ENCODE results near the gene BLZF1. TPM values are rescaled to one million over a fixed set of nuclear protein-coding genes. Genes with fewer than 3 reads are reported as not detected.

BLZF1 gene
- total RNA-seq, 1 donor from 2014 or later = 22.6 TPM

DNA sequence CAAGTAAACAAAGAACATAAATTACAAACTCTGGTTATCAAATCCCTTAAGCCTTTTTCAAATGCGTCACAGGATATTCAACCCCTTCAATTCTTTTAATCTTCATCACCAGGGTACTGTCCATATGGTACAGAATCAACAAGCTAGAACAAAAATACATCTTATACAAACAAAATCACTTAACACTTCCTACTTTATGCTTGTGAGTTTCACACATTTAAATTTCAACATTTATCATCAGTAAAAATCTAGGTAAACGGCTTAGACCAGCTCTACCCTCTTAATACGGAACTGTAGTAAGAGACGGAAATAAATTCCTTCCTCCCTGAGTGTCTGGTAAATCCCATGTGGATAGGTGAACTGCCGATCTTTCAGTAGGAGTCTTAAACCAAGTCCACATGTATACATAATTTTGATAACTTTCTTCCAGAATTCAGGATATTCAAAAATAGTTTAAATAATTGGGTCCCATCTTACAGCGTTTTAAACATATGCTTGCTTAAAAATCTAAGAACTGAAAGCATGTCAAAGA, 58.2 kb downstream of the BLZF1 start:
- no peak for DNase-seq (ENCODE audit: missing footprints)
- no peak for ATAC-seq
- intact Hi-C loops (cut with DNase I) = no loop called here

DNA sequence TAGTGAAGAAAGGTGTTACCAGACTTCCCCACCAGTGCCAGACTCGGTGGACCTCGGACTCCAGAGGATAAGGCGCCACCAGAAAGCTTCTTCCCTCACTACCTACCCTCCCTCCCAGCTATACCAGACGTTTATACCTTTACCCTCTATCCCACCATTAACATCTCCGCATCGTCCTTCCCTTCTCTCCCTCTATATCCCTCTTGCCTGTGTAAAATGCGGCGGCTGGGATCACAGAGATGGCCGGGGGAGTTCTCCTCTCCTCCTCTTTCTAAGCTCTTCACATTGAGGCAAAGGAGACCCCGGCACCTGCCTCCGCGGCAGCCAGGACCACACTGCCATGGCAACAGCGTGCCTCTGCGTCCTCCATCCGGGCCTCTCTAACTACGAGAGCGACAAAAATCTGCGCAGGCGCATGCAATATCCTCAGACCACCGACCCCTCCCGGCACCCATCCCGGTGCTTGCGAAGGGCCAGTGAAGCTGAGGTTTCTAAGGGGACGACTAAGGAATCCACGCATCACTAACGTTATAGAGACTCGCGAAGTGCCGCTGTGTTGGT, 59.2 kb downstream of the BLZF1 start, which contains the start of gene CCDC181:
TSS of gene CCDC181 (minus strand) at position 394 of the 561 bp plus-strand sequence. CDS start 2,547 bp downstream, outside the sequence.
- DNase-seq (ENCODE audit: missing footprints) (peak; percentile 76), ATAC-seq (peak; percentile 80)
- intact Hi-C loops (cut with DNase I) = no loop called here

Other genes starting within 250 kb of the BLZF1 start
- gene NME7, start 398 bp upstream of the BLZF1 start, total RNA-seq = 10.1 TPM
- 0.65 TPM for gene CCDC181, start 59.3 kb downstream of the BLZF1 start, total RNA-seq
- gene SLC19A2, start 117.7 kb downstream of the BLZF1 start, total RNA-seq = 16.5 TPM
- gene F5, start 218.3 kb downstream of the BLZF1 start, total RNA-seq = 16.6 TPM